ENCODE results near the gene AKAP6.

DNA sequence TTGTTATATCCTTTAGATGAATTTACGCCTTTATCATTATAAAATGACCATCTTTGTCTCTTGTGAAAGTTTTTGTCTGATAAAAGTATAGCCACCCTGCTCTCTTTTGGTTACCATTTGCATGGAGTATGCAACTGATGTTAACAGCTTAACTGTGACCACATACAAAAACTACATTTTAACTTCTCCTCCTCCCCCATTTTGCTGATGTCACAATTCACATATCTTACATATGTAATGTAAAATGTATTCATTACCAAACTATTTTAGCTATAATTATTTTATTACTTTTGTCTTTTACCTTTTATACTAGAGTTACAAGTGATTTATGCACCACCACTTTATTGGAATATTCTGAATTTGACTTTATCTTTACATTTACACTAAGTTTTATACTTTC lies 425.1 kb downstream of the AKAP6 start:
- TF ChIP-seq POLR2AphosphoS5 (IDR thresholded peaks at IDR 0.05) (no peak), POLR2A (IDR thresholded peaks at IDR 0.05) (no peak)
- TF ChIP-seq, protein P1, sequence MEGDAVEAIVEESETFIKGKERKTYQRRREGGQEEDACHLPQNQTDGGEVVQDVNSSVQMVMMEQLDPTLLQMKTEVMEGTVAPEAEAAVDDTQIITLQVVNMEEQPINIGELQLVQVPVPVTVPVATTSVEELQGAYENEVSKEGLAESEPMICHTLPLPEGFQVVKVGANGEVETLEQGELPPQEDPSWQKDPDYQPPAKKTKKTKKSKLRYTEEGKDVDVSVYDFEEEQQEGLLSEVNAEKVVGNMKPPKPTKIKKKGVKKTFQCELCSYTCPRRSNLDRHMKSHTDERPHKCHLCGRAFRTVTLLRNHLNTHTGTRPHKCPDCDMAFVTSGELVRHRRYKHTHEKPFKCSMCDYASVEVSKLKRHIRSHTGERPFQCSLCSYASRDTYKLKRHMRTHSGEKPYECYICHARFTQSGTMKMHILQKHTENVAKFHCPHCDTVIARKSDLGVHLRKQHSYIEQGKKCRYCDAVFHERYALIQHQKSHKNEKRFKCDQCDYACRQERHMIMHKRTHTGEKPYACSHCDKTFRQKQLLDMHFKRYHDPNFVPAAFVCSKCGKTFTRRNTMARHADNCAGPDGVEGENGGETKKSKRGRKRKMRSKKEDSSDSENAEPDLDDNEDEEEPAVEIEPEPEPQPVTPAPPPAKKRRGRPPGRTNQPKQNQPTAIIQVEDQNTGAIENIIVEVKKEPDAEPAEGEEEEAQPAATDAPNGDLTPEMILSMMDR (IDR thresholded peaks at IDR 0.05) = no peak
